ENCODE results near the gene SLC16A5.

DNA sequence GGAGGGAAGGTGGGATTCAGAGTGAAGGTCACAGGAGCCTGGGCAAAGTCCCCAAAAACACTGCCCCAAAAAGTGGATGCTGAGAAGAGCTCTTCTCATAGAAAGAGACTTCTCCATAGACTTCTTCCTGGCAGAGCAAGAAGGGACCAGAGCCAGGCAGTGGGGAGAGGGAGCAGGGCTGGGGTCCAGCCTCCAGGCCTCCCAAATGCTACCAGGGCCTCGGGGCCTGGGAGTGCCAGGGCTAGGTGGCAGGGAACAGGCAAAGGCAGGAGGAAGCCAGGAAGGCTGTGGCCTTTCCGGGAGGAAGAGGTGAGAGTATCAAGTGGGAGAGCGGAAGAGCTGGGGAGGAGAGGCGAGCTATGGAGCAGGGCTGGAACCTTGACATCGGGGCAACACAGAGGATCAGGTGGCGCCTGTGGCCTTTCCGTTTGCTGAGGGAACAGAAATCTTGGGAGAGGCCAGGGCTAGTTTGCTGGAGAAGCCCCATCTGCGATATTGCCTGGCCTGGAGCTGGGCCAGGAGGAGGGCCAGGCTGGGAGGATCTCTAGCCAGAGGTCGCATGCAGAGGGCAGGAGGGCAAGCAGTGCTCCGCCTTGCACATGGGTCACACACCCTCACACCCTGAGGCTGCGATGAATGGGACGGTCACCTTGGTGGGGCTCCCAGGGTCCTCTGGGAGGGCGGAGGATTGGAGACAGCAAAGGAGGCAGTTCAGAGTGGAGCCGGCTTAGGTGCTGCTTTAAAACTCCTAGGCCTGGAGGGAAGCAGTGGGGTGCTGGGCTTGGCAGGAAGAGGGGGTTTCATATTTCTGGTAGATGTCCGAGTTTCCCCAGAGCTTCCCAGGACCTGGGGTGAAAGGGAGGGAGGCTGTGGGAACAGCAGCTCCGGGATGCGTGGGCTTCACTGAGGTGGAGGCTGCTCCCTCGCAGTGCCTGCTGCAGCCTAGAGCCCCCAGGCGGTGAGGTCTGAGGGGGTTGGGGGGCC is 3.4 kb downstream of the SLC16A5 start:
- TF ChIP-seq CTCF (IDR thresholded peaks at IDR 0.05 in 2 of 3, conservative IDR thresholded peaks at IDR 0.05 in 1 of 3; ENCODE audit: control insufficient read depth in 2 of 3, extremely low read depth in 1 of 3, insufficient read depth in 1 of 3, low read depth in 3 of 3, low read length in 3 of 3) (no peak), REST (IDR thresholded peaks at IDR 0.05; ENCODE audit: low read depth, low read length) (no peak), HCFC1 (IDR thresholded peaks at IDR 0.05; ENCODE audit: low read length) (no peak), ZNF24 (IDR thresholded peaks at IDR 0.05) (no peak), HDAC6 (IDR thresholded peaks at IDR 0.05; ENCODE audit: unreplicated experiment) (no peak), POLR2AphosphoS5 (IDR thresholded peaks at IDR 0.05; ENCODE audit: low read length) (no peak), ATF7 (IDR thresholded peaks at IDR 0.05; ENCODE audit: low read depth) (no peak), SP1 (IDR thresholded peaks at IDR 0.05; ENCODE audit: low read depth, low read length) (no peak), FOXK2 (IDR thresholded peaks at IDR 0.05) (no peak)
- TF ChIP-seq, protein P1, sequence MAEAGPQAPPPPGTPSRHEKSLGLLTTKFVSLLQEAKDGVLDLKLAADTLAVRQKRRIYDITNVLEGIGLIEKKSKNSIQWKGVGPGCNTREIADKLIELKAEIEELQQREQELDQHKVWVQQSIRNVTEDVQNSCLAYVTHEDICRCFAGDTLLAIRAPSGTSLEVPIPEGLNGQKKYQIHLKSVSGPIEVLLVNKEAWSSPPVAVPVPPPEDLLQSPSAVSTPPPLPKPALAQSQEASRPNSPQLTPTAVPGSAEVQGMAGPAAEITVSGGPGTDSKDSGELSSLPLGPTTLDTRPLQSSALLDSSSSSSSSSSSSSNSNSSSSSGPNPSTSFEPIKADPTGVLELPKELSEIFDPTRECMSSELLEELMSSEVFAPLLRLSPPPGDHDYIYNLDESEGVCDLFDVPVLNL (IDR thresholded peaks at IDR 0.05; ENCODE audit: low read depth, low read length): no peak
